Activated naive CD4-positive, alpha-beta T cell treated with anti-CD3 and anti-CD28 coated beads, Interleukin-2, amount 50 U/mL, for 24 hours (primary cell): Measurements from ENCODE around the gene GALNS.
"Not testable (repeated sequence)": the region's sequence is repeated elsewhere in the genome, so short reads cannot be mapped to it uniquely, and the experiment has no call there.

Experiments
- H3K27ac Mint-ChIP-seq: one replicate; pipeline ENCODE4 v1.8.0; 2021; ENCODE audit warnings: mild to moderate bottlenecking, mixed read lengths
- H3K27me3 Mint-ChIP-seq: one replicate; pipeline ENCODE4 v1.8.0; 2021; ENCODE audit warnings: mixed read lengths
- H3K36me3 Mint-ChIP-seq: one replicate; pipeline ENCODE4 v1.8.0; 2021; ENCODE audit warnings: mixed read lengths
- H3K4me1 Mint-ChIP-seq: one replicate; pipeline ENCODE4 v1.8.0; 2021; ENCODE audit warnings: mixed read lengths
- H3K4me3 Mint-ChIP-seq: one replicate; pipeline ENCODE4 v1.8.0; 2021; ENCODE audit warnings: mild to moderate bottlenecking, mixed read lengths
- H3K9me3 Mint-ChIP-seq: one replicate; pipeline ENCODE4 v1.8.0; 2021; ENCODE audit warnings: mixed read lengths

GALNS gene

GRCh38 chr16:88775825-88776224 lies 80.9 kb downstream of the GALNS start:
- Mint-ChIP-seq H3K4me1 (peaks cover 20% of the 10 kb centered on the region), H3K4me3 (no peak overlapping the region), H3K36me3 (no peaks in the 10 kb centered on the region), H3K27ac (no peak overlapping the region), H3K9me3 (no peaks in the 10 kb centered on the region), H3K27me3 (no peaks in the 10 kb centered on the region)

DNA sequence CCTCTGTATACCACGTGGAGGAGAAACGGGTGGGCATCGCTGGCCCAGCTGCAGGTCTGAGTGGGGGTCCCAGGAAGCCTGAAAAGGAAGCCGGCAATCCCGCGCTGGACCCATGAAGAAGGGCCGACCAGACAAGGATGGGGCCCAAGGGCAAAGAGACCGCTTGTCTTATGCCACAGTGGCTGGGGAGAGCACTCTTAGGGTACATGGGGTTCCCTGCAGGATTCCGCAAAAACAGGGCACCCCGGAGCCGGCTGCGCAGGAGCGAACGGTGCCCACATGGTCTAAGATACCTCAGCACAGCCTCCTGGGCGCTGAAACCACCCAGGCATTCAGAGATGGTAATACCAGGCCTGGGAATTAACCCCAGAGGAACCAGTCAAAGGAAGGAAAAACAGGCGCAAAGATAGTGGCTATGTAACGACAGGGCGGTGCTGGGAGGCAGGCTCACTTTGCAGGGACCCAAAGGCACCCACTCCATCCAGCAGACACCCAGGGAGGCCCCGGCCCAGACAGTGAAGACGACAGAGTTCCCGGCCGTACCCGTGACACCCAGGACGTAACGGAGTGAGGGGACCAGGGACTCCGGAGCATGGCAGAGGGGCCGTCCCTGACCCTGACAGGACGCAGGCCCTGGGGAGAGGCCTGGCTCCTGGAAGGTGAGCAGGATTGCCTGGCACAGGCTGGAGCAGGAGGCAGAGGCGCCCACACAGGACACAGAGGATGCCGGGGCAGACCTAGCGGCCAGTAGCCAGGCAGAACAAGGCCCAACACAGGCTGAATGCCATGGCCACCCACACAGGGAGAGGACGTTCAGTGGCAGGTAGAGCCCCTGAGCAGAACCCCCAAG lies 82.0 kb downstream of the GALNS start:
- H3K9me3 Mint-ChIP-seq = no peaks in the 10 kb centered on the region
- H3K4me1 Mint-ChIP-seq = peaks cover 10% of the 10 kb centered on the region
- H3K36me3 Mint-ChIP-seq = no peaks in the 10 kb centered on the region
- H3K27ac Mint-ChIP-seq = no peak overlapping the region
- H3K27me3 Mint-ChIP-seq = no peaks in the 10 kb centered on the region
- no peak overlapping the region for H3K4me3 Mint-ChIP-seq

DNA sequence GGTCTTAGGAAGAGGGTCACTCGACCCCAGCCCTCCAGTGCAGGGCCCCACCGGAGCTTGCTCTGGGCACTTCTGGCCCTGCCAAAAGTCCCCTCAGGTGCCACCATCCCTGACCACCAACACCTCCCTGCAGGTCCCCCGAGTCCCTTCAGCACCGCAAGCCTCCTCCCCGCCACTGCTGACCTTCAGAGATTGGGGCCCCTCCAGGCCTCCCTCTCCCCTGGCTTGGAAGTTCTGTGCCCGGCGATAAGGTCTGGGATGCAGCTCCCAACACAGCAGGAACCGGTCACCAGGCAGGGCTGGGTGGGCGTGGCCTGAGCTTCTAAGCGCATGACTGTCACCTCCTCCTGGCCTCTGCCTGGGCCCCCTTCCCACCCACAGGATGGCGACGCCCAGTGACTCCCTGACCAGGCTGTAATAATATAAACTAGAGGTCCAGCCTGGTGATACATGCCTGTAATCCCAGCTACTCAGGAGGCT lies 82.9 kb downstream of the GALNS start:
- no peak overlapping the region for H3K4me3 Mint-ChIP-seq
- no peaks in the 10 kb centered on the region for H3K27me3 Mint-ChIP-seq
- no peaks in the 10 kb centered on the region for H3K36me3 Mint-ChIP-seq

GRCh38 chr16:88772871-88773811 lies 83.6 kb downstream of the GALNS start:
- H3K9me3 Mint-ChIP-seq = no peaks in the 10 kb centered on the region
- no peak overlapping the region for H3K4me3 Mint-ChIP-seq
- no peaks in the 10 kb centered on the region for H3K36me3 Mint-ChIP-seq
- H3K27ac Mint-ChIP-seq = no peak overlapping the region
- H3K27me3 Mint-ChIP-seq = no peaks in the 10 kb centered on the region
- H3K4me1 Mint-ChIP-seq = peaks cover 11% of the 10 kb centered on the region

More for the DNA sequence above, 82.9 kb downstream of the GALNS start:
- Mint-ChIP-seq H3K27ac (no peak overlapping the region), H3K9me3 (no peaks in the 10 kb centered on the region), H3K4me1 (peaks cover 11% of the 10 kb centered on the region)

DNA sequence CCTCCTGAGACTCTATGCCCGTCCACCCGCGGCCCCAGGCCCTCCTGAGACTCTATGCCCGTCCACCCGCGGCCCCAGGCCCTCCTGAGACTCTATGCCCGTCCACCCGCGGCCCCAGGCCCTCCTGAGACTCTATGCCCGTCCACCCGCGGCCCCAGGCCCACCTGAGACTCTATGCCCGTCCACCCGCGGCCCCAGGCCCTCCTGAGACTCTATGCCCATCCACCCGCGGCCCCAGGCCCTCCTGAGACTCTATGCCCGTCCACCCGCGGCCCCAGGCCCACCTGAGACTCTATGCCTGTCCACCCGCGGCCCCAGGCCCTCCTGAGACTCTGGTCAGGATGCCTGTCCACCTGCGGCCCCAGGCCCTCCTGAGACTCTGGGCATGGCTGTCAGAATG lies 85.0 kb downstream of the GALNS start:
- peaks cover 18% of the 10 kb centered on the region for H3K4me1 Mint-ChIP-seq
- not testable (repeated sequence) for H3K27me3 Mint-ChIP-seq, H3K36me3 Mint-ChIP-seq, H3K27ac Mint-ChIP-seq, H3K9me3 Mint-ChIP-seq, H3K4me3 Mint-ChIP-seq

DNA sequence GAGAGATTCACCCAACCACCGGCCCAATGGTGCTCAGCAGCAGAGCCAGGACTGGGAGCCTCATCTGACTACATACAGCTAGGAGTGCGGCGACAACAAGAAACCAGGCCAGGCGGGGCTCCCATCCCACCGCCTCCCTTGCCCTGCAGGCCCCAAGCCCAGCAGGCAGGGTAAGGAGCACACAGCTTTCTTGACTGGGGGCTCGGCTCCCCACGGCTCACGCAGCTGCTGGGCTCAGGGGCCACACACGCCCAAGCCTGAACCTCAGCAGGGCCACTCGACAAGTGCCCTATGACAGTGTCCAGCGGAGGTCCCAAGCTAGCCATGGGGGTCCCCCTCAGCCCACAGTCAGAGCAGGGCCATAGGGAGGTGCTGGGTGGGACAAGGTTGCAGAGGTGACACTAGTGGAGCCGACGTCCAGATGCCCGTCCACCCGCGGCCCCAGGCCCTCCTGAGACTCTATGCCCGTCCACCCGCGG lies 85.4 kb downstream of the GALNS start:
- Mint-ChIP-seq H3K36me3 (no peaks in the 10 kb centered on the region), H3K4me3 (no peak overlapping the region)

GRCh38 chr16:88770461-88771293 lies 86.1 kb downstream of the GALNS start:
- Mint-ChIP-seq H3K4me1 (peaks cover 23% of the 10 kb centered on the region), H3K4me3 (no peak overlapping the region), H3K9me3 (no peaks in the 10 kb centered on the region), H3K36me3 (no peaks in the 10 kb centered on the region), H3K27me3 (no peaks in the 10 kb centered on the region), H3K27ac (no peak overlapping the region)

More for the DNA sequence above, 85.4 kb downstream of the GALNS start:
- no peak overlapping the region for H3K27ac Mint-ChIP-seq
- H3K4me1 Mint-ChIP-seq = peaks cover 18% of the 10 kb centered on the region
- no peaks in the 10 kb centered on the region for H3K9me3 Mint-ChIP-seq
- no peaks in the 10 kb centered on the region for H3K27me3 Mint-ChIP-seq

- Mint-ChIP-seq H3K4me1 (peaks cover 23% of the 10 kb centered on the region), H3K9me3 (no peaks in the 10 kb centered on the region), H3K27ac (no peak overlapping the region), H3K36me3 (no peaks in the 10 kb centered on the region), H3K4me3 (no peak overlapping the region), H3K27me3 (no peaks in the 10 kb centered on the region)
These were observed 86.9 kb downstream of the GALNS start for GRCh38 chr16:88769617-88770460.

DNA sequence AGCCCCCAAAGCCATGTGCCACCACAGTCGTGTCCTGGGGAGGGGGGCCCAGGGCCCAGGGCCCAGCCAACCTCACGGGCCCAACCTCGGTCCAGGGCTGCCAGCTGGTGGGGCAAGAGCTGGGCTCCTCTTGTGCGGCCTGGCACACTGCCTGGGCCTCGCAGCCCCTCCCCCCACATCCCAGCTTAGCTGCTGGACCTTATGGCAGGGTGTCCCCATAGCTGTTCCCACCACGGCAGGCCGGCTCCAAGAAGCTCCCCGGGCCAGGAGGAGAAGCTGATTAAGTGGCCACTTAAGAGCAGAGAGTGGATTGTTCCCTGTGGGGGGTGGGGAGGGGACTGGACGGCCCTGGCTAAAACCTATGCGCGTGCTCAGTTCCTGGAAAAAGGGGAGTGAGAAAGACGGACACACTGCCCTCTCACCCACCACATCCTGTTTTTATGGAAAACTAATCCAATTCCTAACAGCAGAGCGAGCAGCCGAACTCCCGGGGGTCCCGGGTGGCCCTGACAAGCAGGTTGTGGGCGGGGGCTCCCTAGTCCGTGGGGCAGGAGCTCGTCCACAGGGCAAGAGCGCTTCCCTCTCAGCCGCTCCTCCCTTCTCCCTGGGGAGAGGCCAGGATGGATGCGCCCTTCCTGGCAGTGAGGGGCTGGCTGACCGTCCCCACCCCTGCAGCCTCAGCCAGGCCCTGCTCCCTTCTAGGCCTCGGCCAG lies 88.5 kb downstream of the GALNS start:
- H3K27me3 Mint-ChIP-seq = no peaks in the 10 kb centered on the region
- no peaks in the 10 kb centered on the region for H3K36me3 Mint-ChIP-seq
- H3K4me3 Mint-ChIP-seq = no peak overlapping the region
- H3K27ac Mint-ChIP-seq = no peak overlapping the region
- H3K4me1 Mint-ChIP-seq = peaks cover 26% of the 10 kb centered on the region
- no peaks in the 10 kb centered on the region for H3K9me3 Mint-ChIP-seq

- Mint-ChIP-seq H3K36me3 (no peaks in the 10 kb centered on the region), H3K4me1 (peaks cover 27% of the 10 kb centered on the region), H3K27me3 (no peaks in the 10 kb centered on the region), H3K4me3 (no peak overlapping the region), H3K27ac (no peak overlapping the region), H3K9me3 (no peaks in the 10 kb centered on the region)
These were observed 89.1 kb downstream of the GALNS start for GRCh38 chr16:88767546-88768070.

DNA sequence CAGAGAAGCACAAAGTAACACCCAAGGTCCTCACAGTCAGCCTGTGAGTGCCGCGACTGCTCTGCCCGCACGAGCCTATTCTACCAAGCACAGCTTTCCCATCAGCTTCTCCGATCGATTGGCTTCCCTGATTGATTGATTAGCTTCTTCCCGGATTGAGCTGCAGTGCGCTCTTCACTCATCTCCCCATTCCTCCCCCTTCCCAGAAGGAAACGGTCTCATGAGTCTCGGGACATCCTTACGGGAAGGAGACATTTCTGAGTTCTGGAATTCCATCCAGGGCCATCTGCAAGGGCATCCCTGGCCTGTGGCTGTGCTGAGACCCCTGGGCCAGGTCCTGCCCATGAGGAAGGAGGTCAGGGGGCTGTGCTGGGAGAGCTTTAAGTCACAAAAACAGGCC lies 89.8 kb downstream of the GALNS start:
- Mint-ChIP-seq H3K36me3 (no peaks in the 10 kb centered on the region), H3K9me3 (no peaks in the 10 kb centered on the region), H3K27me3 (no peaks in the 10 kb centered on the region), H3K27ac (no peak overlapping the region), H3K4me3 (no peak overlapping the region), H3K4me1 (peaks cover 27% of the 10 kb centered on the region)

GRCh38 chr16:88764913-88765349 lies 91.8 kb downstream of the GALNS start:
- H3K4me3 Mint-ChIP-seq = no peak overlapping the region
- H3K9me3 Mint-ChIP-seq = no peaks in the 10 kb centered on the region
- no peak overlapping the region for H3K27ac Mint-ChIP-seq
- no peaks in the 10 kb centered on the region for H3K36me3 Mint-ChIP-seq
- peaks cover 23% of the 10 kb centered on the region for H3K4me1 Mint-ChIP-seq
- no peaks in the 10 kb centered on the region for H3K27me3 Mint-ChIP-seq

DNA sequence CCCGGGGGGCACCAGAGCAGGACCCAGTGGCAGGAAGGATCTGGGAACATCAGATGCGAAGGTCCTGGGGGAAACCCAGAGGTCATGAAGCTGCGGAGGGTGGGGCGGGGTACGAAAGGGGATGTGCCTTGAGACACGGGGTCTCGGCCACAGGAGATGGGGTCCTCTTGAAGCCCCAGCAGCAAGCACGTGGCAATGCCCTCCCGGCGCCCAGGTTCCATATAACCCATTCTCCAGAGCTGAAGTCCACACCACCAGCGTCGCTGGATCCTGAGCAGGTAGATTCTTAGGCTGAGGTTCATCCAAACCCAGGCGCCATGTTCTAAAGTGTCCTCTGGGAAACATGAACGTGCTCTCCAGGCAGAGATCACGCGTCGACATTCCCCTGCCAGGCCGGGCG lies 92.7 kb downstream of the GALNS start:
- no peak overlapping the region for H3K27ac Mint-ChIP-seq

More for the DNA sequence above, 92.7 kb downstream of the GALNS start:
- Mint-ChIP-seq H3K4me3 (no peak overlapping the region), H3K36me3 (no peaks in the 10 kb centered on the region), H3K27me3 (no peaks in the 10 kb centered on the region), H3K4me1 (peaks cover 22% of the 10 kb centered on the region), H3K9me3 (no peaks in the 10 kb centered on the region)
